VCaP (cell line): ENCODE results near the gene RPL14.

Source experiments
- H3K27ac ChIP-seq: fragments of 450-650 bp; 2 replicates; pipeline ENCODE4 v1.5.1; 2017
- CTCF ChIP-seq: fragments of 450-650 bp; conservative IDR thresholded peaks from 2 replicates; pipeline ENCODE4 v1.5.1; 2017; ENCODE audit warnings: mild to moderate bottlenecking, moderate library complexity

Gene RPL14

GRCh38 chr3:40477666-40478065 is 20.5 kb downstream of the RPL14 start:
- TF ChIP-seq CTCF = no peak
- peak overlapping the region; percentile 72; the same call in 1 of the 2 replicates for H3K27ac ChIP-seq

GRCh38 chr3:40487172-40487571 is 30.0 kb downstream of the RPL14 start:
- no peak for TF ChIP-seq CTCF
- no peak overlapping the region for H3K27ac ChIP-seq

- no peak for TF ChIP-seq CTCF
- H3K27ac ChIP-seq = no peak overlapping the region
These were observed 33.8 kb downstream of the RPL14 start for GRCh38 chr3:40490916-40491315.

- H3K27ac ChIP-seq = no peak overlapping the region
- TF ChIP-seq CTCF = no peak
These were observed 37.6 kb downstream of the RPL14 start for GRCh38 chr3:40494698-40495097.

GRCh38 chr3:40497288-40497687 is 40.1 kb downstream of the RPL14 start:
- no peak overlapping the region for H3K27ac ChIP-seq
- TF ChIP-seq CTCF = no peak

GRCh38 chr3:40499952-40500351 is 42.8 kb downstream of the RPL14 start:
- no peak for TF ChIP-seq CTCF
- no peak overlapping the region for H3K27ac ChIP-seq

- H3K27ac ChIP-seq = no peak overlapping the region
- no peak for TF ChIP-seq CTCF
These were observed 44.9 kb downstream of the RPL14 start for GRCh38 chr3:40502034-40502433.
